ENCODE results near the gene LRFN5. TPM values are rescaled to one million over a fixed set of nuclear protein-coding genes. Genes with fewer than 3 reads are reported as not detected.
"Not testable (repeated sequence)": the region's sequence is repeated elsewhere in the genome, so short reads cannot be mapped to it uniquely, and the experiment has no call there.

LRFN5 gene
- total RNA-seq, 1 donor from 2014 or later, result 13.3 TPM

GRCh38 chr14:41586237-41586636 is 20.4 kb upstream of the LRFN5 start:
- peaks cover 2% of the 10 kb centered on the region for H3K27me3 Mint-ChIP-seq (ENCODE audit: unreplicated experiment)
- H3K4me3 Mint-ChIP-seq (ENCODE audit: unreplicated experiment), result no peak overlapping the region
- no peaks in the 10 kb centered on the region for H3K36me3 Mint-ChIP-seq (ENCODE audit: low read depth, unreplicated experiment)
- TF ChIP-seq CTCF (IDR thresholded peaks at IDR 0.05; ENCODE audit: unreplicated experiment), result no peak
- H3K9me3 Mint-ChIP-seq (ENCODE audit: unreplicated experiment), result no peaks in the 10 kb centered on the region
- DNase-seq (ENCODE audit: low spot score), result no peak
- H3K4me1 Mint-ChIP-seq (ENCODE audit: unreplicated experiment), result no peaks in the 10 kb centered on the region
- no peak overlapping the region for H3K27ac Mint-ChIP-seq (ENCODE audit: unreplicated experiment)

- DNase-seq (ENCODE audit: low spot score), result no peak
- no peaks in the 10 kb centered on the region for H3K36me3 Mint-ChIP-seq (ENCODE audit: low read depth, unreplicated experiment)
- no peaks in the 10 kb centered on the region for H3K9me3 Mint-ChIP-seq (ENCODE audit: unreplicated experiment)
- peaks cover 3% of the 10 kb centered on the region for H3K4me1 Mint-ChIP-seq (ENCODE audit: unreplicated experiment)
- no peak overlapping the region for H3K27ac Mint-ChIP-seq (ENCODE audit: unreplicated experiment)
- H3K27me3 Mint-ChIP-seq (ENCODE audit: unreplicated experiment), result peaks cover 1% of the 10 kb centered on the region
- no peak overlapping the region for H3K4me3 Mint-ChIP-seq (ENCODE audit: unreplicated experiment)
- no peak for TF ChIP-seq CTCF (IDR thresholded peaks at IDR 0.05; ENCODE audit: unreplicated experiment)
These were observed 9.0 kb upstream of the LRFN5 start for GRCh38 chr14:41597647-41598046.

GRCh38 chr14:41599805-41600385 is 6.8 kb upstream of the LRFN5 start:
- not testable (repeated sequence) for H3K36me3 Mint-ChIP-seq (ENCODE audit: low read depth, unreplicated experiment); H3K27ac Mint-ChIP-seq (ENCODE audit: unreplicated experiment); DNase-seq (ENCODE audit: low spot score); H3K4me1 Mint-ChIP-seq (ENCODE audit: unreplicated experiment); H3K27me3 Mint-ChIP-seq (ENCODE audit: unreplicated experiment); H3K4me3 Mint-ChIP-seq (ENCODE audit: unreplicated experiment); H3K9me3 Mint-ChIP-seq (ENCODE audit: unreplicated experiment)

GRCh38 chr14:41604721-41605531 is 1.8 kb upstream of the LRFN5 start:
- H3K27ac Mint-ChIP-seq (ENCODE audit: unreplicated experiment), result peak overlapping the region; percentile 99

More at GRCh38 chr14:41604721-41605531, 1.8 kb upstream of the LRFN5 start:
- Mint-ChIP-seq H3K4me3 (ENCODE audit: unreplicated experiment) (peak overlapping the region; percentile 96), H3K4me1 (ENCODE audit: unreplicated experiment) (peaks cover 23% of the 10 kb centered on the region), H3K9me3 (ENCODE audit: unreplicated experiment) (no peaks in the 10 kb centered on the region), H3K27me3 (ENCODE audit: unreplicated experiment) (peaks cover 19% of the 10 kb centered on the region), H3K36me3 (ENCODE audit: low read depth, unreplicated experiment) (no peaks in the 10 kb centered on the region)
- TF ChIP-seq CTCF (IDR thresholded peaks at IDR 0.05; ENCODE audit: unreplicated experiment), result no peak
- peak; percentile 84 for DNase-seq (ENCODE audit: low spot score)
